WTC11 (cell line): ENCODE data around the gene UBP1. TPM values are rescaled to one million over a fixed set of nuclear protein-coding genes. Genes with fewer than 3 reads are reported as not detected.

Experiments used
- total RNA-seq: library from RNA; stranded (reverse); gene quantifications from 3 replicates; pipeline ENCODE4 v1.2.3, GENCODE V29; 2021

The UBP1 gene
- total RNA-seq, 1 experiment from 2014 or later = 72.6 TPM

Other genes with a start within 250 kb of the UBP1 start
- gene SUSD5, start 221.6 kb downstream of the UBP1 start, total RNA-seq = 1.2 to 1.6 TPM (median 1.5 TPM) in 3 replicates
- 2.6 to 2.9 TPM (median 2.8 TPM) in 3 replicates for gene FBXL2, start 163.0 kb downstream of the UBP1 start, total RNA-seq